ENCODE measurements around the gene CAPN12.
A peak's percentile ranks its signal among the peaks of the same experiment; 100 is the strongest.
"Not testable (repeated sequence)": the region's sequence is repeated elsewhere in the genome, so short reads cannot be mapped to it uniquely, and the experiment has no call there.

The CAPN12 gene

GRCh38 chr19:38744298-38744681, at the start of gene CAPN12:
Gene CAPN12 (minus strand): TSS chr19:38744474. CDS start chr19:38744165, 309 bp downstream.
- DNase-seq, result no peak

DNA sequence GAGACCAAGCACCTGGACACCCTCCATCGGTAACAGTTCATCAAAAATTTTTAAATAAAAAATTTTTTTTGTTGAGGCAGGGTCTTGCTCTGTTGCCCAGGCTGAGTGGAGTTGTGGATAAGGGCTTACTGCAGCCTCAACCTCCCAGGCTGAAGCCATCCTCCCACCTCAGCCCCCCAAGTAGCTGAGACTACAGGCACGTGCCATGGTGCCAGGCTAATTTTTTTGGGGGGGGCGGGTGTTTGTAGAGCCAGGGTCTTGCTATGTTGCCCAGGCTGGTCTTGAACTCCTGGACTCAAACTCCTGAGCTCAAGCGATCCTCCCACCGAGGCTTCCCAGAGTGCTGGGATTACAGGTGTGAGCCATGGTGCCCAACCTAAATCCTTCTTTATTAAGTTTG, 49.4 kb upstream of the CAPN12 start:
- DNase-seq, result no peak

- peak; percentile 17 for DNase-seq
Observed at GRCh38 chr19:38793177-38793576, 48.9 kb upstream of the CAPN12 start.

DNA sequence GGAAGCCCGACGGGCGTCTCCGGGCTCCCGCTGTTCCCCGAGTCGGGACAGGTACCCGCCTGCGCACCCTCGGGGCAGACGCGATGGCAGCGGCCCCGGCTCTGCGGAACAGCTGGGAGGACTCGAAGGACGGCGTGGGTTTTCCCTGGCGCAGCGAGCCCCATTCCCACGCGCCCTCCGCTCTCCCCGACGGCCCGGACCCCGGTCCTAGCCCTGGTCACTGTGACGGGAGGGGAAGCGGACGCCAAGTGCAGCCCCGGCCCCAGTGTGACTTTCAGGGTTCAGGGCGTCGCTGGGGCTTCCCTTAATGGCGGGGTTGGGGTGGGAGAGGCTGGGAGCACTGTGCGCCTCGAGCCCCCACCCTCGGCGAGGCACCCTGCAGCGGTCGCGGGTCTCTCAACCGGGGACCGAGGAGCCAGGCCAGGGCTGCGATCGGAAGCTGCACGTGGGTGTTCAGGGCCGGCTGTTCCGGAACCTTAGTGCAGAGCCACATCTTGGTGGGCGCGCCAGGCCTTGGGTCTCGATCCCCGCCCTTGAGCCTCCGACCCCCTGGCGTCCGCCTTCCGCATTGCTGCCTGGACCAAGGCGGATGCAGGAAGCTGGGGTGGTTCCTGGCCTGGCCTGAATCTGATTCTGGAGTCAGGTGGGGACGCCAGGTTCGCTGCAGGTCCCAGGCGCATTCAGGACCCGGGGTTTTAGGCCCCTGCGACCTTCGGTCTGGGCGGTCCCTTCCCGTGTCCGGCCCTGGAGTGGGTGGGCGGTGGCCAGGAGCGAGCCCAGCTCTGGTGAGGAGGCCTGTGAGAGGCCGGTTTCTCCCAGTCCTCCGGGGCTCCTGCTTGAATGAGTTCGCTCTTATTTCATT, 48.2 kb upstream of the CAPN12 start:
- DNase-seq, result no peak

GRCh38 chr19:38791451-38792064, 47.3 kb upstream of the CAPN12 start:
- not testable (repeated sequence) for DNase-seq

GRCh38 chr19:38790507-38791403, 46.5 kb upstream of the CAPN12 start:
- not testable (repeated sequence) for DNase-seq

DNA sequence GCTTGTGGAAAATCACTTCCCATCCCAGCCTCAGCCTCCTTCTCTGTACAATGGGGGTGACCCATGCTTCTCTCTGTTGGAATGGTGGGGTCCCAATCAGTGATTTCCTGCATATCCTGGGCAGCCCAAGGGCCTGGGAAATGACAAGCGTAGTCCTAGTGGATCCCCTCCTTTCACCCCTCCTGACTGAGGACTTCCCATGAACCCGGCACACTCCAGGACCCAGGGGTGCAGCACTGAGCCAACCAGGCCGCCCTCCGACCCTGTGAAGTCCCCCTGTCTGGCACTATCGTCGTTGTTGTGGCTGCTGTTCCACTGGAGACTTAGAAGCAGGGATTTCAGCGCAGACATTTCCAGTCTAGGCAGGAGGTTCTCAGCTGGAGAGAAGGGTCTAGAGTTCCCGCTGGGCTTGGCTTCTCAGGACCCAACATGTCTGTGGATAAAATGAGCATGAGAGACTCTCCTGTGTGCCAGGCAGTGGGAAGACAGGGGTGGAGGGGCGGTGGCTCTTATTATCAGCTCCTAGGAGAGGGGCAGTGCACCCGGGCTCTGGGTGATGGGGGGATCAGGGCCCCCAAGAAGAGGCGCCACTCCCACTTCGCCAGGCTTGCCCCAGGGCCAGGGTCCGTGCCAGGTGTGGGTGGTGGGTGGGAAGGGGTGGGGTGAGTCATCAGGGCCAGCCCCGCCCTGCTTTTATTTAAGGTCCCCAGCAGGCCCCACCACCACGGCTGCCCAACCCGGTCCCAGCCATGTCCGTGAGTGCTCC, 44.4 kb upstream of the CAPN12 start, which contains the start of gene LGALS7B:
Gene LGALS7B (plus strand): TSS at position 723 of the 766 bp plus-strand sequence. CDS start 27 bp downstream, at position 750.
- DNase-seq, result no peak

- DNase-seq, result peak; percentile 15
Observed at GRCh38 chr19:38786572-38787265, 42.4 kb upstream of the CAPN12 start.

GRCh38 chr19:38786061-38786460, 41.8 kb upstream of the CAPN12 start:
- not testable (repeated sequence) for DNase-seq

DNA sequence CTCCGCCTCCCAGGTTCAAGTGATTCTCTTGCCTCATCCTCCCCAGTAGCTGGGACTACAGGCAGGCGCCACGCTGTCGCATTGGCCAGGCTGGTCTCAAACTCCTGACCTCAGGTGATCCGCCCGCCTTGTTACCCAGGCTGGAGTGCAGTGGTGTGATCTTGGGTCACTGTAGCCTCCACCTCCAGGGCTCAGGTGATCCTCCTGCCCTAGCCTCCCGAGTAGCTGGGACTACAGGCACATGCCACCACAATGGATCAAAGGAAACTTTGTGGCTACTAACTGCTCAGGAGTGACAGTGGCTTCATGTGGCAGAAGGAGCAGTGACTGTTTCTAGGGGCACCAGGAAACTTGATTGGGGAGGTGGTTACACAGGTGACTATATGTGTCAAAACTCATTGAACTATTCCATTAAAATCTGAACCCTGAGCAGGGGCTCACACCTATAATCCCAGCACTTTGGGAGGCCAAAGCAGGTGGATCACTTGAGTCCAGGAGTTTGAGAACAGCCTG, 41.0 kb upstream of the CAPN12 start:
- no peak for DNase-seq

DNA sequence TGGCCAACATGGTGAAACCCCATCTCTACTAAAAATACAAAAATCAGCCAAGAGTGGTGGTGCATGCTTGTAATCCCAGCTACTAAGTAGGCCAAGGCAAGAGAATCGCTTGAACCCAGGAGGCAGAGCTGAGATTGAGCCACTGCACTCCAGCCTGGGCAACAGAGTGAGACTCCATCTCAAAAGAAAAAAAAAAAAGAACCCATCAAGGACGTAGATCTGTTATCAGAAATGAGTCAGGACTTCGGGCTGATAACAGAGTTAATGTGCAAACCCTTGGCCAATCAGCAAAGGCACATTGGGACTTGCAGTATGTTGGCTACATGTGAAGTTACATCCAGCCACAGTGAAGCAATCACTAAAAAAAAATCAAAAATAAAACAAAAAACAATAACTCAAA, 40.0 kb upstream of the CAPN12 start:
- no peak for DNase-seq

GRCh38 chr19:38782212-38782611, 37.9 kb upstream of the CAPN12 start:
- DNase-seq, result not testable (repeated sequence)

- peak; percentile 37 for DNase-seq
Observed at GRCh38 chr19:38781058-38781457, 36.8 kb upstream of the CAPN12 start.

DNA sequence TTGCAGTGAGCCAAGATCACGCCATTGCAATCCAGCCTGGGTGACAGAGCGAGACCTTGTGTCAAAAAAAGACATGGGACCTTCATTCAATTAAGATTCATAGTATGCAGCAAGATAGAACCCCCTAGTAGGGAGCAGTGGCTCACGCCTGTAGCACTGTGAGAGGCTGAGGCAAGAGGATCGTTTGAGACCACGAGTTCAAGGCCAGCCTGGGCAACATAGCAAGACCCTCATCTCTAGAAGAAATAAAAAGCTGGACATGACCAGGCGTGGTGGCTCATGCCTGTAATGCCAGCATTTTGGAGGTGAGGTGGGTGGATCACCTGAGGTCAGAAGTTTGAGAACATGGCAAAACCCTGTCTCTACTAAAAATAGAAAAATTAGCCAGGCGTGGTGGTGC, 36.2 kb upstream of the CAPN12 start:
- no peak for DNase-seq

GRCh38 chr19:38778733-38779132, 34.5 kb upstream of the CAPN12 start:
- DNase-seq, result no peak

DNA sequence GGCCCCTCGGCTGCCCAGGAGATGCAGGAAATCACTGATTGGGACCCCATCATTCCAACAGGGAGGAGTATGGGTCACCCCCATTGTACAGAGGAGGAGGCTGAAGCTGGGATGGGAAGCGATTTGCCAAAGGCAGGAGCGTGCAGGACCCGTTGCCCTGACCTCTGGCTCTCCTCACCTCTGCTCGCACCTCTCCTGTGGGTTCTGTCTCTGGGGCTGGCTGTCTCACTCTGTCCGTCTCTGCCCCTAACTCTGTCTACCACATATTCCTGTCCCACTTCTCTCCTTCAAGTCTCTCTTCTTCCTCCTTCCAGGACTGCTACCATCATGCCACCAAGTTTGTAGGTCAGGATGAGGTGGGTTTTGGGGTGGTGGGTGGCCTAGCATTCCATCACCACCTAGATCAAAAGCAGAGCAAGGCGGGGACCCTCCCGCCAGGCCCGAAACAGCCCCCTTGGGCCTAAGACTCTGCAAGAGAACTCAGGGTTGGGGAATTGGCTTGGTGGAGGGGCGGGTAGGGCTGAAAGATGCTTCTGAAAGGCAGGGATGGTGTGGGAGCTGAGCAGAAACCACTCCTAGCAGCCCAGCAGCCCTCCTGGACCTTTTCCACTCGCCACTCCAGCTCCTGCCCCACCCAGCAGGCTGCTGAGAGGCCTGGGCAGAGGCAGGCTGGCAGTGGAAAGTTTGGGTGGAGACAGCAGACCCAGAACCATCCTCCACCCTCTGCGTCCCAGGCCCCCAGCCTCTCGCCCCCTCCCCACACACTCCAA, 30.1 kb upstream of the CAPN12 start:
- DNase-seq, result no peak

DNA sequence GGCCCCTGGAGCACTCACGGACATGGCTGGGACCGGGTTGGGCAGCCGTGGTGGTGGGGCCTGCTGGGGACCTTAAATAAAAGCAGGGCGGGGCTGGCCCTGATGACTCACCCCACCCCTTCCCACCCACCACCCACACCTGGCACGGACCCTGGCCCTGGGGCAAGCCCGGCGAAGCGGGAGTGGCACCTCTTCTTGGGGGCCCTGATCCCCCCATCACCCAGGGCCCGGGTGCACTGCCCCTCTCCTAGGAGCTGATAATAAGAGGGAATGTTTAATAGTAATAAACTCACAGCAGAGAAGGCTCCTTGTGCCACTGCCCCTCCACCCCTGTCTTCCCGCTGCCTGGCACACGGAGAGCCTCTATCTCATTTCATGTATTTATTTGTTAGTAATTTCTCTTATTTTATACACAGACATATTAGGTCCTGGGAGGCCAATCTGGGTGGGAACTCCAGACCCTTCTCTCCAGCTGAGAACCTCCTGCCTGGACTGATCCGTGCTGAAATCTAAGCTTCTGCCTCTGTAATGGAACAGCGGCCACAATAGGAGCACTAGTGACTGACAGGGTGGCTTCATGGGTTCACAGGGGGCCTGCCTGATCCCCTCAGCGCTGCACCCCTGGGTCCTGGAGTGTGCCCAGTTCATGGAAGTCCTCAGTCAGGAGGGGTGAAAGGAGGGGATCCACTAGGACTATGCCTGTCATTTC, 29.3 kb upstream of the CAPN12 start, which contains the start of gene LGALS7:
Gene LGALS7 (minus strand): TSS at position 49 of the 709 bp plus-strand sequence. CDS start 25 bp downstream, at position 24.
- peak; percentile 31 for DNase-seq

DNA sequence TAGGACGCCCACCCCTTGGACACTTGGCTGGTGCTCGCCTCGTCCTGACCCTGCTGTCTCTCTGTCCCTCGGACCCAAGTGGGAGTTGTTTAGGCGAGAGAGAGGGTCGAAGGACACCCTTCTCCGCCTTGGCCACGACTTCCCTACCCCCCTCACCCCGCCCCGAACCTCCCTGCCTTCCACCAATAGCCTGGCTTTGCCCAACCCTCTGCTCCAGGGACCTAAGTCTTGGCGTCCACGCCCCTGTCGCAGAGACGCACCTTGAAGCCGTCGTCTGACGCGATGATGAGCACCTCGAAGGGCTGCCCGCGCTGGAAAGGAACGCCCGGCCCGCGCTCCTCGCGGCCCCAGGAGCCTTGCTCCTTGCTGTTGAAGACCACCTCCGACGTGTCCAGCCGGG, 27.3 kb upstream of the CAPN12 start:
- DNase-seq, result not testable (repeated sequence)

DNA sequence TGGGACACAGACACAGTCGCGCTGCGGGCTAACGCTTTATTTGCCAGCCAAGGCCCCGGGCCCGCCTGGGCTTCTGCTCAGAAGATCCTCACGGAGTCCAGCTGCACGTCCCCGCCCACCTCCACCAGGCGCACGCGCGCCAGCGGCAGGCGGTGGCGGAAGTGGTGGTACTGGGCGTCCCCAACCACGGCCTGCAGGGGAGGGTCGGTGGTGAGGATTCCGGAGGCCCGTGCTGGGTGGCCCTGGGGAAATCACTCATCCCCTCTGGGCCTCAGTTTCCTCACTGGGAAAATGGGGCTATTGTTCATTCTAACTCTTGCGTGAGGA, 26.6 kb upstream of the CAPN12 start:
- DNase-seq, result not testable (repeated sequence)
